HCT116 (cell line): ENCODE measurements around the gene TCF7L1. TPM values are rescaled to one million over a fixed set of nuclear protein-coding genes. Genes with fewer than 3 reads are reported as not detected.

ENCODE experiments used
- ATAC-seq: fragments of 200-7000 bp; cut with Tn5 transposase; 2 replicates; pipeline ENCODE4 v1.9.1; 2020; ENCODE audit warnings: mild to moderate bottlenecking, moderate library complexity
- BruUV-seq: library from RNA; stranded (reverse); fragments of 400-500 nt; replicated peaks from 2 replicates; lab custom pipeline; 2021; lab: Mats Ljungman, UMichigan
- CTCF ChIA-PET: fragments of 300-600 bp; sonication (Branson Sonifier 250); formaldehyde crosslinking; loops from one replicate; lab custom pipeline; 2021; ENCODE audit warnings: antibody characterized with exemption; lab: Charles Lee
- POLR2A ChIA-PET: fragments of 300-600, 350-600 bp; sonication (Branson Sonifier 250); formaldehyde crosslinking; loops from one replicate; lab custom pipeline; 2021; ENCODE audit warnings: antibody characterized with exemption; lab: Charles Lee
- RAD21 ChIA-PET, 2 experiments: fragments of 300-600 bp; sonication (Branson Sonifier 250); formaldehyde crosslinking; loops; one replicate each; lab custom pipeline; 2023; ENCODE audit warnings: low total read pairs in 2 of 2; ENCODE audit not compliant: uncharacterized antibody in 2 of 2, unreplicated experiment in 2 of 2, low non-redundant PET in 1 of 2; lab: Charles Lee
- DNase-seq: peaks from one replicate; pipeline ENCODE4 v3.0.0-alpha.2; 2010; ENCODE audit warnings: low read depth, low spot score
- H2AFZ ChIP-seq: fragments of 200-600 bp; shearing (Covaris generic), sonication (generic); 2 replicates; pipeline ENCODE4 v1.6.1; 2017; ENCODE audit warnings: low read depth, mixed run types, mixed read lengths, antibody characterized with exemption, low read length; ENCODE audit not compliant: poor library complexity, severe bottlenecking
- H3K27ac ChIP-seq: 2 replicates; pipeline ENCODE4 v1.5.1; 2012; ENCODE audit warnings: low read depth, low read length
- H3K27me3 ChIP-seq: fragments of 200-600 bp; sonication (generic); 2 replicates; pipeline ENCODE4 v1.6.1; 2016; ENCODE audit warnings: mixed run types, low read length, mixed read lengths; ENCODE audit not compliant: insufficient read depth
- H3K36me3 ChIP-seq, 2 experiments: fragments of 200-500 bp in 1 of 2; fragments of 200-600 bp in 1 of 2; sonication (Bioruptor generic) in 1 of 2; sonication (generic) in 1 of 2; 2 replicates each; pipeline versions ENCODE4 v1.5.1 to v1.6.1; 2014 to 2016; ENCODE audit warnings: low read length in 2 of 2, inconsistent platforms in 1 of 2, mixed read lengths in 1 of 2, mixed run types in 1 of 2; ENCODE audit not compliant: insufficient read depth in 2 of 2, control insufficient read depth in 1 of 2
- H3K4me1 ChIP-seq, 2 experiments: fragments of 200-600 bp in 1 of 2; sonication (generic) in 1 of 2; 2 replicates each; pipeline versions ENCODE4 v1.5.1 to v1.6.1; 2012 to 2017; ENCODE audit warnings: low read length in 2 of 2, inconsistent platforms in 1 of 2, mild to moderate bottlenecking in 1 of 2, mixed read lengths in 1 of 2, mixed run types in 1 of 2, moderate library complexity in 1 of 2; ENCODE audit not compliant: insufficient read depth in 2 of 2, control insufficient read depth in 1 of 2
- H3K4me2 ChIP-seq: fragments of 200-600 bp; sonication (generic); 2 replicates; pipeline ENCODE4 v1.6.1; 2017; ENCODE audit warnings: mixed run types, low read length, mixed read lengths
- H3K4me3 ChIP-seq, 2 experiments: fragments of 200-600 bp in 1 of 2; sonication (generic) in 1 of 2; replicated peaks in 1 of 2; 2 replicates each; pipeline ENCODE4 v1.5.1; 2011 to 2016; ENCODE audit warnings: low read length in 2 of 2, control low read depth in 1 of 2, low read depth in 1 of 2, mild to moderate bottlenecking in 1 of 2, mixed read lengths in 1 of 2, mixed run types in 1 of 2
- H3K79me2 ChIP-seq: fragments of 200-600 bp; sonication (generic); 2 replicates; pipeline ENCODE4 v1.6.1; 2017; ENCODE audit warnings: mild to moderate bottlenecking, mixed run types, low read length, moderate library complexity, mixed read lengths; ENCODE audit not compliant: insufficient read depth
- H3K9ac ChIP-seq: fragments of 200-600 bp; sonication (generic); 2 replicates; pipeline ENCODE4 v1.6.1; 2016; ENCODE audit warnings: low read length, mixed read lengths
- H3K9me2 ChIP-seq: fragments of 200-600 bp; sonication (generic), shearing (Covaris generic); 2 replicates; pipeline ENCODE4 v1.6.1; 2017; ENCODE audit warnings: mixed run types, mild to moderate bottlenecking, moderate library complexity; ENCODE audit not compliant: insufficient read depth
- H3K9me3 ChIP-seq, 2 experiments: fragments of 200-500 bp in 1 of 2; fragments of 200-600 bp in 1 of 2; sonication (Bioruptor generic) in 1 of 2; sonication (generic) in 1 of 2; 2 replicates each; pipeline ENCODE4 v1.6.1; 2014 to 2017; ENCODE audit warnings: low read length in 2 of 2, mixed read lengths in 2 of 2, inconsistent platforms in 1 of 2, low read depth in 1 of 2, mild to moderate bottlenecking in 1 of 2, mixed run types in 1 of 2, moderate library complexity in 1 of 2; ENCODE audit not compliant: control insufficient read depth in 1 of 2, insufficient read depth in 1 of 2
- H4K20me1 ChIP-seq: fragments of 200-600 bp; sonication (generic), shearing (Covaris generic); 2 replicates; pipeline ENCODE4 v1.6.1; 2017; ENCODE audit warnings: mixed run types, mild to moderate bottlenecking, moderate library complexity; ENCODE audit not compliant: insufficient read depth
- CBX3 ChIP-seq: IDR thresholded peaks from 2 replicates; pipeline ENCODE4 v1.6.1; 2012; ENCODE audit warnings: low read depth
- CTCF ChIP-seq, 3 experiments: fragments of 200-600 bp in 1 of 3; sonication (generic) in 1 of 3; IDR thresholded peaks in 2 of 3; conservative IDR thresholded peaks in 1 of 3; 2 replicates each; pipeline ENCODE4 v1.5.1; 2012 to 2017; ENCODE audit warnings: low read depth in 2 of 3, low read length in 2 of 3, antibody characterized with exemption in 1 of 3, borderline replicate concordance in 1 of 3, control low read depth in 1 of 3, mild to moderate bottlenecking in 1 of 3, mixed read lengths in 1 of 3, mixed run types in 1 of 3, moderate library complexity in 1 of 3; ENCODE audit not compliant: insufficient read depth in 1 of 3
- ELF1 ChIP-seq: IDR thresholded peaks from 2 replicates; pipeline ENCODE4 v1.6.1; 2012; ENCODE audit warnings: low read depth, borderline replicate concordance
- EZH2 ChIP-seq: fragments of 200-600 bp; sonication (generic); IDR thresholded peaks from 2 replicates; pipeline ENCODE4 v1.6.1; 2017; ENCODE audit warnings: antibody characterized with exemption, mixed run types
- FOSL1 ChIP-seq: IDR thresholded peaks from 2 replicates; pipeline ENCODE4 v1.6.1; 2012; ENCODE audit warnings: low read depth
- JUND ChIP-seq: IDR thresholded peaks from 2 replicates; pipeline ENCODE4 v1.6.1; 2012
- MAX ChIP-seq: IDR thresholded peaks from 2 replicates; pipeline ENCODE4 v1.6.1; 2012
- POLR2AphosphoS5 ChIP-seq: IDR thresholded peaks from 2 replicates; pipeline ENCODE4 v1.6.1; 2011; ENCODE audit warnings: mild to moderate bottlenecking, low read depth, low read length, moderate library complexity
- RAD21 ChIP-seq: IDR thresholded peaks from 2 replicates; pipeline ENCODE4 v1.6.1; 2012; ENCODE audit warnings: low read depth, mild to moderate bottlenecking
- REST ChIP-seq: IDR thresholded peaks from 2 replicates; pipeline ENCODE4 v1.6.1; 2012; ENCODE audit warnings: low read depth
- SIN3A ChIP-seq: IDR thresholded peaks from 2 replicates; pipeline ENCODE4 v1.6.1; 2012; ENCODE audit warnings: low read depth
- SRF ChIP-seq: IDR thresholded peaks from 2 replicates; pipeline ENCODE4 v1.6.1; 2012; ENCODE audit warnings: low read depth
- TCF7L2 ChIP-seq: IDR thresholded peaks from 2 replicates; pipeline ENCODE4 v1.7.0; 2011; ENCODE audit warnings: borderline replicate concordance, inconsistent platforms; ENCODE audit not compliant: insufficient read depth, insufficient read length; ENCODE audit errors: extremely low read depth
- YY1 ChIP-seq: IDR thresholded peaks from 2 replicates; pipeline ENCODE4 v1.6.1; 2011; ENCODE audit warnings: low read length, low read depth, moderate library complexity, mild to moderate bottlenecking; ENCODE audit not compliant: insufficient replicate concordance; ENCODE audit errors: extremely low read depth
- ZNF274 ChIP-seq: fragments of 200-500 bp; sonication (Bioruptor generic); IDR thresholded peaks from 2 replicates; pipeline ENCODE4 v1.6.1; 2014; ENCODE audit warnings: mild to moderate bottlenecking, low read depth, low read length, inconsistent platforms
- intact Hi-C: fragments of 100-400 bp; cut with micrococcal nuclease; formaldehyde crosslinking; loops from 2 replicates; pipeline ENCODE4 v1.10.0; 2022
- total RNA-seq: library from RNA; stranded (reverse); gene quantifications from one replicate; pipeline ENCODE4 v1.2.1, GENCODE V29; 2021; ENCODE audit not compliant: unreplicated experiment

Gene TCF7L1
- total RNA-seq, 1 experiment from 2014 or later = 10.3 TPM

GRCh38 chr2:85324639-85325465 is 191.7 kb downstream of the TCF7L1 start:
- Histone ChIP-seq H3K4me3 (no peak overlapping the region), H3K27me3 (no peaks in the 10 kb centered on the region), H3K4me1 (peaks cover 10 to 21% of the 10 kb centered on the region in 2 experiments), H4K20me1 (peaks cover 5% of the 10 kb centered on the region; the same call in 1 of the 2 replicates), H3K9ac (no peak overlapping the region), H2AFZ (no peak overlapping the region), H3K27ac (no peak overlapping the region), H3K4me2 (no peak overlapping the region), H3K9me3 (no peaks in the 10 kb centered on the region), H3K9me2 (no peaks in the 10 kb centered on the region), H3K79me2 (peaks cover 71% of the 10 kb centered on the region), H3K36me3 (peaks cover 43 to 52% of the 10 kb centered on the region in 2 experiments)
- no peak for TF ChIP-seq POLR2AphosphoS5
- no peak for TF ChIP-seq REST
- no peak for TF ChIP-seq JUND
- TF ChIP-seq ELF1 = no peak
- no peak for TF ChIP-seq CTCF (IDR thresholded peaks at IDR 0.05 in 2 of 3, conservative IDR thresholded peaks at IDR 0.05 in 1 of 3; ENCODE audit: borderline replicate concordance in 1 of 3, insufficient read depth in 1 of 3, low read depth in 2 of 3, low read length in 2 of 3)
- TF ChIP-seq TCF7L2 = no peak
- no peak for TF ChIP-seq EZH2
- no peak for TF ChIP-seq SRF
- no peak for TF ChIP-seq CBX3
- no peak for TF ChIP-seq FOSL1
- no peak for TF ChIP-seq MAX
- TF ChIP-seq SIN3A = no peak
- no peak for TF ChIP-seq YY1
- no peak for TF ChIP-seq ZNF274
- TF ChIP-seq RAD21 = no peak
- DNase-seq (no peak), ATAC-seq (no peak)
- BruUV-seq = no TSS peak
- POLR2A ChIA-PET = no interaction called here
- RAD21 ChIA-PET = no interaction called here
- CTCF ChIA-PET = no interaction called here
- intact Hi-C loops = loop anchor here (10.0 kb wide), 1 partner anchor 230 kb away; no protein-coding TSS in a partner anchor
